Dendritic cell treated with granulocyte-macrophage colony-stimulating factor and Interleukin-4, amounts not matched to agents 40 ng/mL and 50 ng/mL, for 4 days (primary cell): ENCODE measurements around the gene RRM2.

Source experiments
- H3K27ac Mint-ChIP-seq: one replicate; pipeline ENCODE4 v1.8.0; 2022; ENCODE audit warnings: mild to moderate bottlenecking, mixed read lengths
- H3K27me3 Mint-ChIP-seq: one replicate; pipeline ENCODE4 v1.8.0; 2022; ENCODE audit warnings: mild to moderate bottlenecking, mixed read lengths
- H3K36me3 Mint-ChIP-seq: one replicate; pipeline ENCODE4 v1.8.0; 2022; ENCODE audit warnings: low read depth, mixed read lengths
- H3K4me1 Mint-ChIP-seq: one replicate; pipeline ENCODE4 v1.8.0; 2022; ENCODE audit warnings: low read depth, mixed read lengths
- H3K4me3 Mint-ChIP-seq: one replicate; pipeline ENCODE4 v1.8.0; 2022; ENCODE audit warnings: mild to moderate bottlenecking, moderate library complexity, mixed read lengths
- H3K9me3 Mint-ChIP-seq: one replicate; pipeline ENCODE4 v1.8.0; 2022; ENCODE audit warnings: mixed read lengths
- intact Hi-C: fragments of 100-400 bp; cut with micrococcal nuclease; formaldehyde crosslinking; loops from one replicate; pipeline ENCODE4 v1.15.0; 2022

Gene RRM2

DNA sequence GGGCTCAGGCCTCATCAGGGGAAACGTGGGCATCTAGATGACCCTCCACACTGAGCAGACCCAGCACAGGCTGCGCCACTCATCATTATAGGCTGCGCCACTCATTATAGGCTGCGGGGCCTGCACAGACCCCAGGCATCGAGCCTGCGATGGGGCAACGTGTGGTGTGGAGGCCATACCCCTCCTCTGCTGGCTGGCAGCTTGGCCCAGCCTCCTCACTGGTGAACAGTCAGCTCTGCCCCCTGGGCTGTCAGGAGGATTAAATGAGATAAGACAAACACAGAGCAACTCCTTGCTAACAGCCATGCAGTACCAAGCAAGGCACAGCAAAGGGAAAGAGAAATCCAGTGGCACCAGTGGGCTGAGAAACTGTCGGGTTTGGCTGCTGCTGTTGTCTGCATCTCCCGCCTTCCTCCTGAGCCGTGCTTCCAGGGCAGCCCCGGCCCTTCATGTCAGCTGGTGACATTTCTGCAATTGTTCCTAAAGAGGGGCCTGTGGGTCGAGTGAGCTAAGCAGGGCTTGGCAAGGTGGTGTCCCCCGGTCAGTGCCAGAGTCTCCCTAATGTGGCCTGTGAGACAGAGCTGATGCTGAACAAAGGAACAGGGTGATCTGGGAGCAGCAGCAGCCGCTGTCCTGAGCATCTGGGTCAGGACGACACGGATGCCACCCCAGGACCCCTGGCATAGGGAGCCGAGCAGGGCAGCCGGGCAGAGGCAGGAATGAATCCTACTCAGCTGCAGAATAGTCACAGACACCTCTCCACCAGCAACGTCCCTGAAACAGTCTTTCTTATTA, 48.7 kb downstream of the RRM2 start:
- intact Hi-C loops = no loop called here
- Mint-ChIP-seq H3K27me3 (no peaks in the 10 kb centered on the region), H3K27ac (no peak overlapping the region), H3K4me3 (no peak overlapping the region), H3K36me3 (no peaks in the 10 kb centered on the region), H3K4me1 (no peaks in the 10 kb centered on the region), H3K9me3 (no peaks in the 10 kb centered on the region)

DNA sequence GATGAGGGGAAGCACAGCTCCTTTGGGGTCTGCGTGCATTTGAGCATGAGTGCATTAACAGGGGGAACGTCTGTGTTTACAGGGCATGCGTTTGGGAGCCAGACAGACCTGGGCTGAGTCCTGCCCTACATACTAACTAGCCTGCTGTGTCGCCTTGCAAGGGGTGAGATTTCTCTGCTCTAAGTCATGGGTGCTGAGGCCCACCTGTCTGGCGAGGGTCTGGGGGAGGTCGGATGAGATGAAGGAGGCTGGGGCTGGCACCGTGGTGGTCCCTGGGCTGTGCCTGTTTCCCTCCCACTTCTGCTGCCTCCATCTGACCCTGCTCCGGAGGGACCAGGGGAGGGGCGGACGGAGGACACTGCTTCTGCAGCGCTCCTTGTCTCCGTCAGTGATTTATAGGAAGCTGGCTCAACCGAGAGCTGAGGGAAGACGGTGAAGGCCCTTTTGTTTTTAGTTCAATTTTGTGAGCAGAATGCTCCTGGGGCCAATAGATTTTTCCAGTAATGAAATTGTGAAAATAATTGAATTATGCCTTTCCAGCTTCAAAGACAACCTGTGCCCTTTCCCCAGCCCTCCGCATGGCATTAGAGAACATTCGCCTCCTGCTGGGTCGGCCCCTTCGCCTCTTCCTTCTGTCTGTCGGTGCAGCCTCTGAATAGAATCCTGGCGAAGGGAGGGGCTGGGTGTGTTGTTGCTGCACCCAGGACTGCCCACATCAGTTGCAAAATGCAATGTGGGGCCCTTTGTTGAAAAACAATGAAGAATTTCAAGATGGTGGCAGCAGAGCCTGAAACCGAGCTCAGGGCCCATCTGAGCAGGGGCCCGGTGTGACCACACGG, 49.7 kb downstream of the RRM2 start:
- no peaks in the 10 kb centered on the region for H3K9me3 Mint-ChIP-seq
- no peak overlapping the region for H3K4me3 Mint-ChIP-seq
- no peaks in the 10 kb centered on the region for H3K4me1 Mint-ChIP-seq
- intact Hi-C loops = no loop called here
- no peaks in the 10 kb centered on the region for H3K27me3 Mint-ChIP-seq
- H3K36me3 Mint-ChIP-seq = no peaks in the 10 kb centered on the region
- H3K27ac Mint-ChIP-seq = no peak overlapping the region

DNA sequence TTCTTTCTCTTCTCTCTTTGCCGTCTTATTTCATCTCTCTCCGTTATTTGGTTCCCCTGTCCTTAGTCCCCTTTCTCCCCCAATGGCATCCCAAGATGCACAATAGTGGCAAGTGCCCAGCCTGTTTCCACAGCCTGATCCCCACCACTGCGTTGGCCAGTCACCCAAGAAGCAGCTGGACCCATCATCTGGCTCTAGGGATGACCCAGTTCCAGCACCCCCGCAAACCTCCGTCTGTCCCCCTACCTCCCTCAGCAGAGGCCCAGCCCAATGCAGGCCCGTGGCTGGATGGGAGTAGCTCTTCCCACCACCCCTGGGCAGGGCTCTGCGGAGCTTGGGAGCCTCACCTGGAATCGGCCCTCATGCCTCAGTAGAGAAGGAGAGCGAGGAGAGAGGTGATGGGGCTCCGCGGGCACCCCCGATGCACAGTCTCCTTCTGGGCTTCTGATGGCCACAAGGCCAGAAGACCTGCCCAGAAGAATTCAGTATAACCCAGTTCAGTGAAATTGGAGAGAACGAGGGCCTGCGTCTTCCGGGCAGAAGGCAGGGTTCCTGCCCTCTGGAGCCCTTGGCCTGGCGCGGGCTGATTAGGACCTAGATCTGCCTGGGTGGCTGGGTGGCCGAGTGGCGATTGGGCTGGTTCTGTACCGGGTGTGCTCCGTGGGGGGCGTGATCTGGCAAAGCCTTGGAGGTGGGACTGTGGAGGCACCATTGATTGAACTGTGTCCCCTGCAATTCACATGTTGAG, 50.9 kb downstream of the RRM2 start:
- Mint-ChIP-seq H3K27ac (no peak overlapping the region), H3K9me3 (no peaks in the 10 kb centered on the region), H3K4me1 (no peaks in the 10 kb centered on the region), H3K27me3 (no peaks in the 10 kb centered on the region), H3K36me3 (no peaks in the 10 kb centered on the region), H3K4me3 (no peak overlapping the region)
- intact Hi-C loops = no loop called here

DNA sequence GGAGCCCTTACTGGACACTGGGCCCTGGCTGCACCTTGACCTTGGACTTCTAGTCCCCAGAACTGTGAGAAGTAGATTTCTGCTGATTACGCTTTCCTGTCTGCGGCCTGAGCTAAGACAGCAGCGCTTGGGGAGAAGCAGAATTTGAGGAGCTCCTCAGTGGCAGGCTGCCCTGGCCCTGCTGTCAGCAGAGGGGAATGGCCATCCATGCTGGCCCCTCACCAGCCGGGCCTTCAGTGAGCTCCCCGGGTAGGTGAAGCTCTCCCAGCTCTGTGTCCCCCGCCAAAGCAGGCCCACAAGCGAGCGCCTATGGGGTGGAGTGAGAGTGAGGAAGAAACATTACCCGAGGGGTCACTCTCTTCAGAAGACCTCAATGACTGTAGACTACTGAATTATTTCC, 51.6 kb downstream of the RRM2 start:
- intact Hi-C loops = no loop called here
- Mint-ChIP-seq H3K4me1 (no peaks in the 10 kb centered on the region), H3K36me3 (no peaks in the 10 kb centered on the region), H3K4me3 (no peak overlapping the region), H3K27ac (no peak overlapping the region), H3K9me3 (no peaks in the 10 kb centered on the region), H3K27me3 (no peaks in the 10 kb centered on the region)

DNA sequence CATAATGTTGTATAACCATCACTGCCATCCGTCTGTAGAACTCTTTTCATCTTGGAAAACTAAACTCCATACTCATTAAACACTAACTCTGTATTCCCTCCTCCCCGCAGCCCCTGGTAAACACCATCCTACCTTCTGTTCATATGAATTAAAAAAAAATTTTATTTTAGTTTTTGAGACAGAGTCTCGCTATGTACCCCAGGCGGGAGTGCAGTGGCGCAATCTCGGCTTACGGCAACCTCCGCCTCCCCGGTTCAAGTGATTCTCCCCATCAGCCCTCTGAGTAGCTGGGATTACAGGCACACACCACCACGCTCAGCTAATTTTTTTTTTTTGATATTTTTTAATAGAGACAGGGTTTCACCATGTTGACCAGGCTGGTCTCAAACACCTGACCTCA, 52.9 kb downstream of the RRM2 start:
- H3K4me3 Mint-ChIP-seq = no peak overlapping the region
- intact Hi-C loops = no loop called here
- H3K9me3 Mint-ChIP-seq = no peaks in the 10 kb centered on the region
- no peaks in the 10 kb centered on the region for H3K4me1 Mint-ChIP-seq
- no peak overlapping the region for H3K27ac Mint-ChIP-seq
- no peaks in the 10 kb centered on the region for H3K36me3 Mint-ChIP-seq
- no peaks in the 10 kb centered on the region for H3K27me3 Mint-ChIP-seq

DNA sequence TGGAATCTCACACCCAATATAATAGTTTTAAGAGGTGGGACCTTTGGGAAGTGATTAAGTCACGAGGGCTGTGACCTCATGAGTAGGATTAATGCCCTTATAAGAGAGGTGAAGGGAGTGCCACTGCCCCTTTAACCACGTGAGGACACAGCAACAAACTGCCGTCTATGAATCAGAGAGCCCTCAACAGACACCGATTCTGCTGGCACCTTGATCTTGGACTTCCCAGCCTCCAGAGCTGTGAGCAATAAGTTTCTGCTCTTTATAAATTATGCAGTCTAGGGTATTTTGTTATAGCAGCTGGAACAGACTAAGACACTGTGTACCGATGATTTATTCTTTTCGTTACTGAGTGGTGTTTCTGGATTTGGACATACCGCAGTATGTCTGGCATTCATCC, 56.2 kb downstream of the RRM2 start:
- Mint-ChIP-seq H3K4me1 (no peaks in the 10 kb centered on the region), H3K9me3 (no peaks in the 10 kb centered on the region), H3K36me3 (no peaks in the 10 kb centered on the region), H3K27ac (no peak overlapping the region), H3K4me3 (no peak overlapping the region), H3K27me3 (no peaks in the 10 kb centered on the region)
- intact Hi-C loops = no loop called here

DNA sequence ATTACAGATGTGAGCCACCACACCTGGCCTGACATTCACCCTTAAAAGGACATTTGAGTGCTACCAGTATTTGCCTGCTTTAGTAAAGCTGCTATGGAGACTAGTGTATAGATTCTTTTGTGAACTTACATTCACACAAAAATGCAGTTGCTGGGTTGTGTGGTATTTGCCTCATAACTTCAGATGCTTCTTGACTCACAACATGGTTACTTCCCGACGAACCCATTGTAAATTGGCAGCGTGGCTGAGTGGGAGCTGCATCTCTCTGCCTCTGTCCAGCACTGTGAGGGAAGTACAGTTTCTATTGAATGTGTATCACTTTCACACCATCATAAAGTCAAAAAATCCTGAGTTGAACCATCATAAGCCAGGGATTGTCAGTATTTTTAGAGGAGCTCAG, 56.9 kb downstream of the RRM2 start:
- H3K36me3 Mint-ChIP-seq = no peaks in the 10 kb centered on the region
- no peak overlapping the region for H3K27ac Mint-ChIP-seq
- intact Hi-C loops = no loop called here
- H3K4me3 Mint-ChIP-seq = no peak overlapping the region
- H3K4me1 Mint-ChIP-seq = no peaks in the 10 kb centered on the region
- no peaks in the 10 kb centered on the region for H3K27me3 Mint-ChIP-seq
- no peaks in the 10 kb centered on the region for H3K9me3 Mint-ChIP-seq

DNA sequence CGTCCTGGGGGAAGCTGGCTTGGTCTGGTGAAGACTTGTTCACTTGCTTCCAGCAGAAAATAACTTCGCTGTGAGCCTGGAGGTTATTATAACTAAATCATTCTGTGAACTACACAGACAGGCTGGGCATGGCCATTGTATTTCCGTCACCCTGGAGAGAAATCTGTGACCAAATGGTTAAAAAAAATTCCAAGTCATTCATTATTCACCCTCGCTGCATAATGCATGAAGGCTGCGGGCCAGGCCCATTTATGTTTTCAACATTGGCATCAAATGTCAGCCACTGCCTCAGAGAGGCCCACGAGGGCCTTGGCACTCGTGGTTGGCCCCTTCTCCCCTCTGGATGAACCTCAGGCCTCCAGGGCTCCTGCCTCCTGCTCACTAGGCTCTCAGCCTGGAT, 57.7 kb downstream of the RRM2 start:
- H3K9me3 Mint-ChIP-seq = no peaks in the 10 kb centered on the region
- H3K4me1 Mint-ChIP-seq = no peaks in the 10 kb centered on the region
- no peak overlapping the region for H3K27ac Mint-ChIP-seq
- intact Hi-C loops = no loop called here
- no peak overlapping the region for H3K4me3 Mint-ChIP-seq
- no peaks in the 10 kb centered on the region for H3K27me3 Mint-ChIP-seq
- H3K36me3 Mint-ChIP-seq = no peaks in the 10 kb centered on the region
